Heart right ventricle (tissue), 16 donors: ENCODE measurements around the gene NR2C1. TPM values are rescaled to one million over a fixed set of nuclear protein-coding genes. Genes with fewer than 3 reads are reported as not detected.
"Not testable (repeated sequence)": the region's sequence is repeated elsewhere in the genome, so short reads cannot be mapped to it uniquely, and the experiment has no call there.

Source experiments
- ATAC-seq, 8 donors: fragments of 200-7000 bp; cut with Tn5 transposase; one replicate each; pipeline ENCODE4 v1.9.1; 2020; ENCODE audit warnings: mild to moderate bottlenecking in 8 of 8, moderate library complexity in 8 of 8, moderate number of reproducible peaks in 1 of 8
- DNase-seq, 2 donors: peaks; one replicate each; pipeline ENCODE4 v3.0.0-alpha.2; 2020
- H3K27ac ChIP-seq, 10 donors: fragments of 200-600 bp; sonication (generic) in 2 of 10; one replicate each; pipeline versions ENCODE4 v1.5.0 to v1.8.0; 2020 to 2022; ENCODE audit warnings: mild to moderate bottlenecking in 3 of 10
- H3K27me3 ChIP-seq, 7 donors: fragments of 200-600 bp; one replicate each; pipeline ENCODE4 v1.8.0; 2021 to 2022; ENCODE audit warnings: mild to moderate bottlenecking in 2 of 7
- H3K36me3 ChIP-seq, 9 donors: fragments of 200-600 bp; sonication (generic) in 1 of 9; one replicate each; pipeline versions ENCODE4 v1.5.0 to v1.8.0; 2020 to 2022; ENCODE audit warnings: mild to moderate bottlenecking in 2 of 9
- H3K4me1 ChIP-seq, 9 donors: fragments of 200-600 bp; sonication (generic) in 1 of 9; one replicate each; pipeline versions ENCODE4 v1.5.0 to v1.8.0; 2020 to 2022; ENCODE audit warnings: mild to moderate bottlenecking in 4 of 9
- H3K4me3 ChIP-seq, 10 donors: fragments of 200-600 bp; sonication (generic) in 2 of 10; one replicate each; pipeline versions ENCODE4 v1.5.0 to v1.8.0; 2020 to 2022; ENCODE audit warnings: mild to moderate bottlenecking in 7 of 10, moderate library complexity in 2 of 10
- H3K9me3 ChIP-seq, 11 donors: fragments of 200-600 bp in 10 of 11; sonication (generic) in 2 of 11; one replicate each; pipeline versions ENCODE4 v1.5.0 to v1.8.0; 2013 to 2022; ENCODE audit warnings: mild to moderate bottlenecking in 2 of 11, control low read depth in 1 of 11, moderate library complexity in 1 of 11
- CTCF ChIP-seq, 9 donors: fragments of 200-600 bp; sonication (generic) in 2 of 9; IDR thresholded peaks; one replicate each; pipeline versions ENCODE4 v1.5.0 to v1.8.0; 2021 to 2022; ENCODE audit warnings: antibody characterized with exemption in 9 of 9, mild to moderate bottlenecking in 5 of 9, moderate library complexity in 1 of 9
- WGBS, 2 donors: extraction: QIAGEN DNeasy Blood & Tissue Kit; methylation state at CpG; one replicate each; pipeline ENCODE4 v1.1.7; 2013; ENCODE audit warnings: inconsistent platforms in 1 of 2; 5-methylcytosine and 5-hydroxymethylcytosine counted together
- intact Hi-C, 10 donors: fragments of 100-400 bp; cut with DNase I; formaldehyde crosslinking; loops; one replicate each; pipeline versions ENCODE4 v1.11.1 to v1.14.2; 2022
- polyA plus RNA-seq, 2 donors: library from polyadenylated mRNA; stranded (reverse); fragments of 200-250 nt; gene quantifications; one replicate each; pipeline ENCODE4 v1.2.3, GENCODE V29; 2013
- total RNA-seq, 10 donors: library from RNA; stranded (reverse); fragmentation: NEBNext Ultra II Directional in 3 of 10; extraction: Animal tissue kit (Norgen Biotek cat#: 25700) in 3 of 10; gene quantifications; one replicate each; pipeline versions ENCODE4 v1.2.1 to v1.2.4, GENCODE V29; 2021 to 2023
- donor health status: Arrhythmogenic right ventricular cardiomyopathy.
- donor health status: ischemic (EF 13 %, LVEDD 7.1; RV severe dilation, severe dysfunction).
- donor health status: healthy with polysubstance abuse.
- donor health status: DM: no; HTN: yes; CAD: no.
- donor health status: DM: no; HTN: no; CAD: no.
- donor health status: ischemic (EF 25% LVEDD 6.9; RV normal size, moderate dysfunction).
- donor health status: ischemic (EF 25% LVEDD 5.7; RV mildly dilated, moderate dysfunction).
- donor health status: healthy.
- donor health status: DM: yes; HTN: yes; CAD: no.
- donor health status: Ischemic cardiomyopathy.
- donor health status: ischemic (EF 35%, LVEDD 5.7; RV mildly dilated, moderate dysfunction).
- donor health status: nonischemic (EF 11% LVEDD 7.7; RV severe dilation, severe dysfunction).
- donor health status: DM: yes; HTN: yes; CAD: no.
- donor health status: PGD.
- donor health status: ischemic (EF 29% LVEDD 5.4; RV normal size, mild dysfunction).
- donor health status: nonischemic (EF 23%, LVEDD 6.1; RV moderate dilation, normal function).

The NR2C1 gene
- total and polyA plus RNA-seq, 12 donors = 11.3 to 189 (median 38.3) TPM

DNA sequence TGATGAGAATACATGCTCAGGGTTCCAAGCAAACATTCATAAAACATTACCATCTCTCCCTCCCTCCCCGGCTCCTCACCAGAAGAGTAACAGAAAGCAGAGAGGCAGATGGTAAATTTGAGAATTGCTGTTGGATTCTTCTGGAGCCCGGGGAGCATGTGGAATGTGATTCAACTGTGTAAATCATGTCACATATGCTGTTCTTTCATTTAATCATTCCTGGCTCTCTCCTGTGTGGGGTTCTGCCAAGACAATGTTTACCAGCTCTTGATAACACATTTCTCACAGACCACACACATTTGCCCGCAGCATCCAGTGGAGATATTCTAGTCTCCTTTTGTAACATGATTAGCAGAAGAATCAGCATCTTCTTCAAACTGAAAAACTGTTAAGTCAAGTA lies 23.4 kb upstream of the NR2C1 start:
- DNase-seq = no peak
- intact Hi-C loops = no loop called here

GRCh38 chr12:95096378-95096777 lies 23.0 kb upstream of the NR2C1 start:
- Histone ChIP-seq H3K27ac (peak overlapping the region in 8 of 10 donors; percentile 9 to 80 (median 46)), H3K4me1 (peaks cover 0 to 31% (median 13%) of the 10 kb centered on the region in 9 donors), H3K27me3 (no peaks in the 10 kb centered on the region), H3K4me3 (no peak overlapping the region), H3K9me3 (no peaks in the 10 kb centered on the region), H3K36me3 (peaks cover 0 to 40% (median 8%) of the 10 kb centered on the region in 9 donors)
- TF ChIP-seq CTCF (IDR thresholded peaks at IDR 0.05) = no peak
- peak in 2 of 8 donors; percentile 32 to 39 for ATAC-seq
- WGBS, 2 donors = 44 to 53% methylated on average over 2 of the region's 2 CpGs
- intact Hi-C loops = no loop called here
- no peak for DNase-seq

More for the DNA sequence above, 23.4 kb upstream of the NR2C1 start:
- Histone ChIP-seq H3K4me1 (peaks cover 0 to 31% (median 13%) of the 10 kb centered on the region in 9 donors), H3K4me3 (no peak overlapping the region), H3K36me3 (peaks cover 0 to 35% (median 8%) of the 10 kb centered on the region in 9 donors), H3K9me3 (no peaks in the 10 kb centered on the region), H3K27me3 (no peaks in the 10 kb centered on the region), H3K27ac (peak overlapping the region in 8 of 10 donors; percentile 9 to 80 (median 46))
- no peak for TF ChIP-seq CTCF (IDR thresholded peaks at IDR 0.05)
- 23 to 45% methylated on average over 3 of the region's 3 CpGs for WGBS, 2 donors
- peak in 6 of 8 donors; percentile 30 to 77 (median 66) for ATAC-seq

DNA sequence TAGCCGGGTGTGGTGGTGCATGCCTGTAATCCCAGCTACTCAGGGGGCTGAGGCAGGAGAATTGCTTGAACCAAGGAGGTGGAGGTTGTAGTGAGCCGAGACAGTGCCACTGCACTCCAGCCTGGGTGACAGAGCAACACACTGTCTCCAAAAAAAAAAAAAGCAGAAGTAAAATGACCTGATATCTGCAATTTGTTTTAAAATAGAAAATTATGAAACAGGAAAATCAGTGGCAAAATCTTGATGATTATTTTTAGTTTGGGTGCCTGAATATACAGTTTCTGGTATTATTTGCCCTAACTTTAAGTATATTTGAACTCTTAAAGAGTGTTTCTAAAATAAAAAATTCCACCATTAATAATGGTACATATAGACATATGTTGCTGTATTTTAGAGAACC lies 22.4 kb upstream of the NR2C1 start:
- 88 to 98% methylated on average over 2 of the region's 2 CpGs for WGBS, 2 donors
- not testable (repeated sequence) for DNase-seq, H3K9me3 ChIP-seq

GRCh38 chr12:95089462-95089861 lies 16.0 kb upstream of the NR2C1 start:
- no peaks in the 10 kb centered on the region for H3K9me3 ChIP-seq
- intact Hi-C loops = no loop called here
- TF ChIP-seq CTCF (IDR thresholded peaks at IDR 0.05) = no peak
- ATAC-seq = no peak
- H3K4me3 ChIP-seq = no peak overlapping the region
- DNase-seq = no peak
- H3K4me1 ChIP-seq = peaks cover 0 to 6% (median 1%) of the 10 kb centered on the region in 9 donors
- 64 to 76% methylated on average over 1 of the region's 1 CpG for WGBS, 2 donors
- H3K27me3 ChIP-seq = no peaks in the 10 kb centered on the region
- H3K27ac ChIP-seq = no peak overlapping the region
- peaks cover 0 to 64% (median 13%) of the 10 kb centered on the region in 9 donors for H3K36me3 ChIP-seq

More for the DNA sequence above, 22.4 kb upstream of the NR2C1 start:
- Histone ChIP-seq H3K36me3 (peaks cover 0 to 45% (median 11%) of the 10 kb centered on the region in 9 donors), H3K4me1 (peaks cover 0 to 31% (median 13%) of the 10 kb centered on the region in 9 donors), H3K27ac (peak overlapping the region in 4 of 10 donors; percentile 38 to 80 (median 64))
- intact Hi-C loops, H3K27me3 ChIP-seq, ATAC-seq, H3K4me3 ChIP-seq: not testable (repeated sequence)

DNA sequence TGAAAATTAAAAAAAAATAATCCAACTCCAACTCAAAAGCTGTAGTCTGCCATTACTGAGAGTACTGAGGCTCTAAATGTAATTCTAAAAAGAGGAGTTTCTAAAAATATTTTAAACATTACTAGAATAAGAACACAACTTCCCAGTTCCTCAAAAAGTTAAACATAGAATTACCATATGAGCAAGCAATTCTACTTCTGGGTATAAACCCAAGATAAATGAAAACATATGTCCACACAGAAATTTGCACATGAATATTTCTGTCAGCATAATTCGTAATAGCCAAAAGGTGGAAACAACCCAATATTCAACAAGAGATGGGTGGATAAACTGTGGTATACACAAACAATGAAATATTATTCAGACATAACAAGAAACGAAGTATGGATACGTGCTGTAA lies 15.0 kb upstream of the NR2C1 start:
- ATAC-seq = no peak
- H3K4me3 ChIP-seq = no peak overlapping the region
- H3K27me3 ChIP-seq = no peaks in the 10 kb centered on the region
- peaks cover 0 to 17% (median 12%) of the 10 kb centered on the region in 9 donors for H3K4me1 ChIP-seq
- H3K9me3 ChIP-seq = no peaks in the 10 kb centered on the region
- intact Hi-C loops = no loop called here
- 93 to 94% methylated on average over 3 of the region's 3 CpGs for WGBS, 2 donors
- no peak for TF ChIP-seq CTCF (IDR thresholded peaks at IDR 0.05)
- peaks cover 0 to 54% (median 13%) of the 10 kb centered on the region in 9 donors for H3K36me3 ChIP-seq
- DNase-seq = no peak
- no peak overlapping the region for H3K27ac ChIP-seq
